Dendritic cell treated with granulocyte-macrophage colony-stimulating factor and Interleukin-4, amounts not matched to agents 40 ng/mL and 50 ng/mL, for 4 days (primary cell): ENCODE data around the gene SLC9A2.
A peak's percentile ranks its signal among the peaks of the same experiment; 100 is the strongest.

Experiments used
- H3K27ac Mint-ChIP-seq: one replicate; pipeline ENCODE4 v1.8.0; 2022; ENCODE audit warnings: mild to moderate bottlenecking, mixed read lengths
- H3K27me3 Mint-ChIP-seq: one replicate; pipeline ENCODE4 v1.8.0; 2022; ENCODE audit warnings: mild to moderate bottlenecking, mixed read lengths
- H3K36me3 Mint-ChIP-seq: one replicate; pipeline ENCODE4 v1.8.0; 2022; ENCODE audit warnings: low read depth, mixed read lengths
- H3K4me1 Mint-ChIP-seq: one replicate; pipeline ENCODE4 v1.8.0; 2022; ENCODE audit warnings: low read depth, mixed read lengths
- H3K4me3 Mint-ChIP-seq: one replicate; pipeline ENCODE4 v1.8.0; 2022; ENCODE audit warnings: mild to moderate bottlenecking, moderate library complexity, mixed read lengths
- H3K9me3 Mint-ChIP-seq: one replicate; pipeline ENCODE4 v1.8.0; 2022; ENCODE audit warnings: mixed read lengths
- intact Hi-C: fragments of 100-400 bp; cut with micrococcal nuclease; formaldehyde crosslinking; loops from one replicate; pipeline ENCODE4 v1.15.0; 2022

Gene SLC9A2

GRCh38 chr2:102599486-102599885, 19.9 kb upstream of the SLC9A2 start:
- intact Hi-C loops: no loop called here
- Mint-ChIP-seq H3K27me3 (peaks cover 14% of the 10 kb centered on the region), H3K27ac (no peak overlapping the region), H3K4me3 (no peak overlapping the region), H3K36me3 (no peaks in the 10 kb centered on the region), H3K9me3 (peaks cover 9% of the 10 kb centered on the region), H3K4me1 (peaks cover 4% of the 10 kb centered on the region)

GRCh38 chr2:102601730-102602129, 17.6 kb upstream of the SLC9A2 start:
- Mint-ChIP-seq H3K4me3 (no peak overlapping the region), H3K27me3 (peaks cover 7% of the 10 kb centered on the region), H3K27ac (no peak overlapping the region), H3K36me3 (no peaks in the 10 kb centered on the region), H3K9me3 (peaks cover 9% of the 10 kb centered on the region), H3K4me1 (peaks cover 10% of the 10 kb centered on the region)
- intact Hi-C loops: no loop called here

- H3K27me3 Mint-ChIP-seq: peaks cover 7% of the 10 kb centered on the region
- intact Hi-C loops: no loop called here
- no peak overlapping the region for H3K27ac Mint-ChIP-seq
- no peaks in the 10 kb centered on the region for H3K36me3 Mint-ChIP-seq
- H3K9me3 Mint-ChIP-seq: peaks cover 9% of the 10 kb centered on the region
- peaks cover 10% of the 10 kb centered on the region for H3K4me1 Mint-ChIP-seq
- H3K4me3 Mint-ChIP-seq: no peak overlapping the region
Observed at GRCh38 chr2:102603904-102604303, 15.4 kb upstream of the SLC9A2 start.

- peaks cover 8% of the 10 kb centered on the region for H3K27me3 Mint-ChIP-seq
- intact Hi-C loops: no loop called here
- H3K9me3 Mint-ChIP-seq: peaks cover 9% of the 10 kb centered on the region
- peaks cover 10% of the 10 kb centered on the region for H3K4me1 Mint-ChIP-seq
- H3K4me3 Mint-ChIP-seq: no peak overlapping the region
- H3K36me3 Mint-ChIP-seq: no peaks in the 10 kb centered on the region
- no peak overlapping the region for H3K27ac Mint-ChIP-seq
Observed at GRCh38 chr2:102604769-102605168, 14.6 kb upstream of the SLC9A2 start.

GRCh38 chr2:102606353-102606752, 13.0 kb upstream of the SLC9A2 start:
- Mint-ChIP-seq H3K9me3 (peaks cover 3% of the 10 kb centered on the region), H3K27ac (no peak overlapping the region), H3K36me3 (no peaks in the 10 kb centered on the region), H3K27me3 (peaks cover 7% of the 10 kb centered on the region), H3K4me3 (no peak overlapping the region), H3K4me1 (peaks cover 10% of the 10 kb centered on the region)
- intact Hi-C loops: no loop called here

GRCh38 chr2:102615620-102616436, 3.5 kb upstream of the SLC9A2 start:
- Mint-ChIP-seq H3K4me1 (peaks cover 12% of the 10 kb centered on the region), H3K27ac (no peak overlapping the region), H3K27me3 (peaks cover 63% of the 10 kb centered on the region), H3K36me3 (no peaks in the 10 kb centered on the region), H3K9me3 (no peaks in the 10 kb centered on the region), H3K4me3 (no peak overlapping the region)
- intact Hi-C loops: loop anchor here (1.0 kb wide), 2 partner anchors 96 to 143 kb away; partner anchors contain the start of gene SLC9A4

GRCh38 chr2:102618452-102619413, 620 bp upstream of the SLC9A2 start:
- H3K27me3 Mint-ChIP-seq: peaks cover 80% of the 10 kb centered on the region
- peak overlapping the region; percentile 57 for H3K4me3 Mint-ChIP-seq
- intact Hi-C loops: no loop called here
- no peaks in the 10 kb centered on the region for H3K9me3 Mint-ChIP-seq
- peaks cover 12% of the 10 kb centered on the region for H3K4me1 Mint-ChIP-seq
- no peaks in the 10 kb centered on the region for H3K36me3 Mint-ChIP-seq
- H3K27ac Mint-ChIP-seq: no peak overlapping the region

- Mint-ChIP-seq H3K4me1 (peaks cover 12% of the 10 kb centered on the region), H3K9me3 (no peaks in the 10 kb centered on the region), H3K36me3 (no peaks in the 10 kb centered on the region), H3K27me3 (peaks cover 72% of the 10 kb centered on the region), H3K4me3 (no peak overlapping the region), H3K27ac (no peak overlapping the region)
- intact Hi-C loops: no loop called here
Observed at GRCh38 chr2:102620332-102620731, 979 bp downstream of the SLC9A2 start.

- Mint-ChIP-seq H3K27me3 (peaks cover 65% of the 10 kb centered on the region), H3K4me3 (no peak overlapping the region), H3K27ac (no peak overlapping the region), H3K9me3 (no peaks in the 10 kb centered on the region), H3K36me3 (no peaks in the 10 kb centered on the region), H3K4me1 (peaks cover 12% of the 10 kb centered on the region)
- intact Hi-C loops: no loop called here
Observed at GRCh38 chr2:102621630-102622029, 2.3 kb downstream of the SLC9A2 start.

GRCh38 chr2:102622646-102623045, 3.3 kb downstream of the SLC9A2 start:
- intact Hi-C loops: no loop called here
- Mint-ChIP-seq H3K27ac (no peak overlapping the region), H3K27me3 (peaks cover 59% of the 10 kb centered on the region), H3K36me3 (no peaks in the 10 kb centered on the region), H3K4me3 (no peak overlapping the region), H3K4me1 (peaks cover 12% of the 10 kb centered on the region), H3K9me3 (no peaks in the 10 kb centered on the region)

GRCh38 chr2:102630458-102630857, 11.1 kb downstream of the SLC9A2 start:
- intact Hi-C loops: no loop called here

GRCh38 chr2:102632380-102633175, 13.2 kb downstream of the SLC9A2 start:
- no peaks in the 10 kb centered on the region for H3K27me3 Mint-ChIP-seq
- no peaks in the 10 kb centered on the region for H3K36me3 Mint-ChIP-seq
- no peaks in the 10 kb centered on the region for H3K4me1 Mint-ChIP-seq
- intact Hi-C loops: no loop called here
- no peak overlapping the region for H3K4me3 Mint-ChIP-seq
- H3K9me3 Mint-ChIP-seq: no peaks in the 10 kb centered on the region
- H3K27ac Mint-ChIP-seq: no peak overlapping the region

More at GRCh38 chr2:102630458-102630857, 11.1 kb downstream of the SLC9A2 start:
- Mint-ChIP-seq H3K27me3 (peaks cover 4% of the 10 kb centered on the region), H3K36me3 (no peaks in the 10 kb centered on the region), H3K4me3 (no peak overlapping the region), H3K9me3 (no peaks in the 10 kb centered on the region), H3K4me1 (no peaks in the 10 kb centered on the region), H3K27ac (no peak overlapping the region)

GRCh38 chr2:102634831-102635241, 15.5 kb downstream of the SLC9A2 start:
- intact Hi-C loops: no loop called here
- H3K27me3 Mint-ChIP-seq: no peaks in the 10 kb centered on the region
- H3K4me1 Mint-ChIP-seq: no peaks in the 10 kb centered on the region
- H3K36me3 Mint-ChIP-seq: no peaks in the 10 kb centered on the region
- H3K9me3 Mint-ChIP-seq: no peaks in the 10 kb centered on the region
- H3K27ac Mint-ChIP-seq: no peak overlapping the region
- no peak overlapping the region for H3K4me3 Mint-ChIP-seq
